Smooth muscle cell (in vitro differentiated cells): ENCODE measurements around the gene TMED5. TPM values are rescaled to one million over a fixed set of nuclear protein-coding genes. Genes with fewer than 3 reads are reported as not detected.

Source experiments
- DNase-seq: peaks from one replicate; lab custom pipeline; 2025; ENCODE audit not compliant: unreplicated experiment; lab: John Stamatoyannopoulos, UW
- H2AFZ ChIP-seq: fragments of 200-600 bp; sonication (generic); 2 replicates; pipeline ENCODE4 v1.6.0; 2016; ENCODE audit warnings: antibody characterized with exemption, low read depth, mild to moderate bottlenecking
- H3F3A ChIP-seq: fragments of 200-600 bp; sonication (generic); 2 replicates; pipeline ENCODE4 v1.6.0; 2017; ENCODE audit warnings: antibody characterized with exemption, low read depth
- H3K27ac ChIP-seq: fragments of 200-600 bp; sonication (generic); 2 replicates; pipeline ENCODE4 v1.5.1; 2016; ENCODE audit warnings: low read depth, mild to moderate bottlenecking
- H3K27me3 ChIP-seq: fragments of 200-600 bp; sonication (generic); 2 replicates; pipeline ENCODE4 v1.6.1; 2016; ENCODE audit warnings: low read depth, mild to moderate bottlenecking
- H3K36me3 ChIP-seq: fragments of 200-600 bp; sonication (generic); 2 replicates; pipeline ENCODE4 v1.5.1; 2016; ENCODE audit warnings: low read depth
- H3K4me1 ChIP-seq: fragments of 200-600 bp; sonication (generic); 2 replicates; pipeline ENCODE4 v1.5.1; 2016; ENCODE audit warnings: low read depth
- H3K4me2 ChIP-seq: fragments of 200-600 bp; sonication (generic); 2 replicates; pipeline ENCODE4 v1.6.0; 2016; ENCODE audit warnings: mild to moderate bottlenecking
- H3K4me3 ChIP-seq: fragments of 200-600 bp; sonication (generic); 2 replicates; pipeline ENCODE4 v1.5.1; 2016; ENCODE audit warnings: mild to moderate bottlenecking
- H3K79me2 ChIP-seq: fragments of 200-600 bp; sonication (generic); 2 replicates; pipeline ENCODE4 v1.6.0; 2016; ENCODE audit warnings: low read depth, mild to moderate bottlenecking
- H3K9ac ChIP-seq: fragments of 200-600 bp; sonication (generic); 2 replicates; pipeline ENCODE4 v1.6.0; 2016; ENCODE audit warnings: low read depth
- H3K9me3 ChIP-seq: fragments of 200-600 bp; sonication (generic); replicated peaks from 2 replicates; pipeline ENCODE4 v1.5.1; 2016; ENCODE audit warnings: low read depth
- H4K20me1 ChIP-seq: fragments of 200-600 bp; sonication (generic); 2 replicates; pipeline ENCODE4 v1.6.0; 2016; ENCODE audit warnings: low read depth
- WGBS: methylation state at CpG from one replicate; pipeline ENCODE4 v1.1.7; 2016; ENCODE audit warnings: low lambda C conversion rate; 5-methylcytosine and 5-hydroxymethylcytosine counted together
- polyA plus RNA-seq: library from polyadenylated mRNA; unstranded; fragments of >200 nt; fragmentation: Nextera tagmentation; extraction: Ambion mirVana; gene quantifications from 2 replicates; pipeline ENCODE4 v1.2.1, GENCODE V29; 2016
- total RNA-seq: library from RNA; depleted of rRNA; stranded (reverse); fragments of >200 nt; gene quantifications from 2 replicates; pipeline ENCODE4 v1.2.3, GENCODE V29; 2014
- TF ChIP-seq, protein P1 (sequence below): fragments of 200-600 bp; sonication (generic); IDR thresholded peaks from 2 replicates; pipeline ENCODE4 v1.5.1; 2017; ENCODE audit warnings: borderline replicate concordance, mild to moderate bottlenecking, antibody characterized with exemption; ENCODE audit not compliant: insufficient read depth, poor library complexity, severe bottlenecking

Gene TMED5
- total and polyA plus RNA-seq, 2 experiments from 2014 or later = 26.8 to 61.7 TPM

DNA sequence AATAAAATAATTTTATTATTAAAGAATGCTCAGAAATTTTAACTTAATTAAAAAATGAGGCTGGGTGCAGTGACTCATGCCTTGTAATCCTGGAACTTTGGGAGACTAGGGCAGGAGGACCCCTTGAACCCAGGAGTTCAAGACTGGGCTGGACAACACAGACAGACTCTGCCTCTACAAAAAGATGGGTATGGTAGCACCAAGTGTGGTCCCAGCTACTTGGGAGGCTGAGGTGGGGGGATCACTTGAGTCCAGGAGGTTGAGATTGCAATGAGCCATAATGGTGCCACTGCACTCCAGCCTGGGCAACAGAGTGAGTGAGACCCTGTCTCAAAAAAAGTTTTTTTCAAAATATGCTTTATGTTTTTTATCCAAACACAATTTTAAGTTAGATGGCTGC lies 25.3 kb downstream of the TMED5 start:
- peaks cover 10% of the 10 kb centered on the region for H3K36me3 ChIP-seq
- no peaks in the 10 kb centered on the region for H3K4me1 ChIP-seq
- no peak overlapping the region for H3K4me2 ChIP-seq
- no peak for DNase-seq
- TF ChIP-seq, protein P1, sequence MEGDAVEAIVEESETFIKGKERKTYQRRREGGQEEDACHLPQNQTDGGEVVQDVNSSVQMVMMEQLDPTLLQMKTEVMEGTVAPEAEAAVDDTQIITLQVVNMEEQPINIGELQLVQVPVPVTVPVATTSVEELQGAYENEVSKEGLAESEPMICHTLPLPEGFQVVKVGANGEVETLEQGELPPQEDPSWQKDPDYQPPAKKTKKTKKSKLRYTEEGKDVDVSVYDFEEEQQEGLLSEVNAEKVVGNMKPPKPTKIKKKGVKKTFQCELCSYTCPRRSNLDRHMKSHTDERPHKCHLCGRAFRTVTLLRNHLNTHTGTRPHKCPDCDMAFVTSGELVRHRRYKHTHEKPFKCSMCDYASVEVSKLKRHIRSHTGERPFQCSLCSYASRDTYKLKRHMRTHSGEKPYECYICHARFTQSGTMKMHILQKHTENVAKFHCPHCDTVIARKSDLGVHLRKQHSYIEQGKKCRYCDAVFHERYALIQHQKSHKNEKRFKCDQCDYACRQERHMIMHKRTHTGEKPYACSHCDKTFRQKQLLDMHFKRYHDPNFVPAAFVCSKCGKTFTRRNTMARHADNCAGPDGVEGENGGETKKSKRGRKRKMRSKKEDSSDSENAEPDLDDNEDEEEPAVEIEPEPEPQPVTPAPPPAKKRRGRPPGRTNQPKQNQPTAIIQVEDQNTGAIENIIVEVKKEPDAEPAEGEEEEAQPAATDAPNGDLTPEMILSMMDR = no peak
- H3F3A ChIP-seq = no peaks in the 10 kb centered on the region
- no peak overlapping the region for H3K27ac ChIP-seq
- H3K4me3 ChIP-seq = no peak overlapping the region
- no peak overlapping the region for H2AFZ ChIP-seq
- H3K27me3 ChIP-seq = no peaks in the 10 kb centered on the region
- H3K9me3 ChIP-seq = no peaks in the 10 kb centered on the region
- peaks cover 7% of the 10 kb centered on the region for H4K20me1 ChIP-seq
- peaks cover 2% of the 10 kb centered on the region for H3K79me2 ChIP-seq
- no peak overlapping the region for H3K9ac ChIP-seq

DNA sequence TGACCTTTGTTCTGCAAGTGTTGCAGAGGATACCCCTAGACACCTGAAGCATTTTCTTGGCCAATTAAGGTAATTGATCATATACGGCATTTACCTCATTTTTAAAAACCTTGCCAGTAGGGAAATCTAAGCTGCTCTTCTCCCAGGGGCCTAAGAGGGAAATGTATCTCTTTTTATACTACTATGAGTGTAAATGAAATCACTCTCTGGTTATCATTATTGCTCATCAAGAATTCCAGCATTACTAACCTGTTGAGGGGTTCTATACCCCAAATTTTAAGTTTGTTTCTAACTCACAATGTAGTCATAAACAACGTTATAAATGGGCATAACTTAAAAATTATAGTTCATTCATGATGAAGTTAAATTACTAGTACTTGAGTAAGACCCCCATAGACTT lies 27.4 kb downstream of the TMED5 start:
- WGBS = 89% methylated on average over 2 of the region's 2 CpGs
- H3F3A ChIP-seq = peaks cover 3% of the 10 kb centered on the region
- TF ChIP-seq, protein P1 = no peak
- no peaks in the 10 kb centered on the region for H3K4me1 ChIP-seq
- no peak overlapping the region for H3K4me3 ChIP-seq
- no peak overlapping the region for H3K4me2 ChIP-seq
- H3K79me2 ChIP-seq = no peaks in the 10 kb centered on the region
- H4K20me1 ChIP-seq = no peaks in the 10 kb centered on the region
- DNase-seq = no peak
- H3K9ac ChIP-seq = no peak overlapping the region
- H3K27ac ChIP-seq = no peak overlapping the region
- peaks cover 10% of the 10 kb centered on the region for H3K36me3 ChIP-seq
- H3K9me3 ChIP-seq = no peaks in the 10 kb centered on the region
- H3K27me3 ChIP-seq = no peaks in the 10 kb centered on the region
- H2AFZ ChIP-seq = no peak overlapping the region

DNA sequence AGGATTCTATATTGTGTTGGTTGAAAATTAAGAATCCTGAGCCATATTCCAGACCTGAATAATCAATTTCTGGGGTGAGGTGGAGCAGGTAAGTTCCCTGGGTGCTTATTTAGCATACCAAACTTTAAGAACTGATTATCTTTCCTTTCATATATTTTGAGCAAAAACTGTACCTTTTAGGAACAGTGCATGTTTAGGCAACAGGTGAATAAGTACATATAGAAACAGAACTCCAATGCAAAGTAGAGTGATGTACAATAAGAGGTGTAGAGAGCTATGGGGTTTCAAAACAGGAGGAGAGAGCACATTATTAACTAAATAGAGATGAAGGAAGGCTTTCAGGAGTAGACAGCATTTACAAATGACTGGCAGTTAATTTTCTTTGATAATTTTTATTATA lies 28.7 kb downstream of the TMED5 start:
- TF ChIP-seq, protein P1 = no peak
- H3K27me3 ChIP-seq = no peaks in the 10 kb centered on the region
- peaks cover 9% of the 10 kb centered on the region for H3F3A ChIP-seq
- no peak overlapping the region for H3K27ac ChIP-seq
- no peak overlapping the region for H3K4me3 ChIP-seq
- no peaks in the 10 kb centered on the region for H3K79me2 ChIP-seq
- no peak overlapping the region for H3K4me2 ChIP-seq
- no peaks in the 10 kb centered on the region for H4K20me1 ChIP-seq
- DNase-seq = no peak
- no peak overlapping the region for H2AFZ ChIP-seq
- peaks cover 10% of the 10 kb centered on the region for H3K36me3 ChIP-seq
- no peaks in the 10 kb centered on the region for H3K4me1 ChIP-seq
- no peak overlapping the region for H3K9ac ChIP-seq
- H3K9me3 ChIP-seq = no peaks in the 10 kb centered on the region

DNA sequence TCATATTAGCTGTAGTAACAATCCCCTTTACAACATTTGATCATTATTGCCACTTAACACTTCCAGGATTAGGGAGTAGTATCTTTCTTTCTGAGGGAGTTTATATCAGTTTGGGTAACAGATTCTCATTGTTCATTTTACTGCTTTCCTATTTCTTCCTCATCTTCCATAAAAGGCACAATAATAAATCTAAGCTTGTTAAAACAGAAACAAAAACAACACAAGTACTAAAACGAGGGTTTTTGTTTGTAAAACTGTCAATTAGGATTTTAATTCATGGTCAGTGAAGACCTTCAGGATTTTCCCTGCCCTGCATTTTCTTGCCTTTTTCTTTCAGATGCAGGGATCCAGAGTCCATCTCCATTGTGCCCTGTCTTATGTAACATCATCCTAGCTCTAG lies 29.5 kb downstream of the TMED5 start:
- H3K4me3 ChIP-seq = no peak overlapping the region
- DNase-seq = no peak
- peaks cover 10% of the 10 kb centered on the region for H3K36me3 ChIP-seq
- WGBS = 45% methylated on average over 1 of the region's 1 CpG
- no peaks in the 10 kb centered on the region for H3K27me3 ChIP-seq
- peaks cover 9% of the 10 kb centered on the region for H3F3A ChIP-seq
- H3K9me3 ChIP-seq = no peaks in the 10 kb centered on the region
- H3K79me2 ChIP-seq = no peaks in the 10 kb centered on the region
- H3K4me1 ChIP-seq = no peaks in the 10 kb centered on the region
- H4K20me1 ChIP-seq = no peaks in the 10 kb centered on the region
- H2AFZ ChIP-seq = no peak overlapping the region
- no peak overlapping the region for H3K9ac ChIP-seq
- H3K27ac ChIP-seq = no peak overlapping the region
- no peak overlapping the region for H3K4me2 ChIP-seq
- TF ChIP-seq, protein P1 = no peak
